HG03060 (cell line): Measurements from ENCODE around the gene DOLPP1.

ENCODE experiments used
- ATAC-seq: cut with Tn5 transposase; IDR thresholded peaks from one replicate; pipeline ENCODE4 v1.9.1; 2021; ENCODE audit warnings: low read depth, moderate number of reproducible peaks; ENCODE audit not compliant: unreplicated experiment

Gene DOLPP1

GRCh38 chr9:129063061-129063460 is 17.9 kb upstream of the DOLPP1 start:
- ATAC-seq, result no peak

DNA sequence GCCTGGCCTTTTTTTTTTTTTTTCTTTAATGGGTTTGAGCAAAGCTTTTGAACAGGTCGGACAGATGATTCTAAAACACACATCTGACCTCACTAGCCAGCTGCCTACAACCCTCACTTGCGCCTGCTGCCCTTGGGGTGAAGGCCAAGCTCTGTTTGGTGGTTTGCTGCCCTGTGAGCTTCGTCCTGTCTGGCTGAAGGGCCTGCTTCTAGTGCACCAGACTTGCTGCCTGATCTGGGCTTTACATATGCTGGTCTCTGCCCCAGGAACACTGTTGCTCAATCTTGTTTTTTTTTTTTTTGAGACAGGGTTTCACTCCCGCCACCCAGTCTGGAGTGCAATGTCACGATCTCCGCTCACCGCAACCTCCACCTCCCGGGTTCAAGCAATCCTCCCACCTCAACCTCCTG is 16.4 kb upstream of the DOLPP1 start:
- ATAC-seq, result no peak

DNA sequence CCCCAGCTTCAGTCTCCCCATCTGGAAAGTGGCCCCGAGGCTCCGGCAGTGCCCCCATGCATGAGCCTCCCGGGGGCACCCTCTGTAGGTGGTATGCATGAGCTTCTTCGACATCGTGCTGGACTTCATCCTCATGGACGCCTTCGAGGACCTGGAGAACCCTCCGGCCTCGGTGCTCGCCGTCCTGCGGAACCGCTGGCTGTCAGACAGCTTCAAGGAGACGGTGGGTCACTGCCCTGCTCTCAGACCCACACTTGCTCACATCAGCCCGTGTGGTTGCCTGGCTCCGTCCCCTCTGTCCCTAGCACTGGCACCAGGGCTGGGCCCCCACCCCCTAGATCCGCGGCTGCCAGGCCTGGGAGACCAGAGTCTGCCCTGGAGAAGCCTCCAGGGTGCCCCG is 12.8 kb upstream of the DOLPP1 start:
- no peak for ATAC-seq

- ATAC-seq, result no peak
Observed at GRCh38 chr9:129068990-129069861, 11.7 kb upstream of the DOLPP1 start.

DNA sequence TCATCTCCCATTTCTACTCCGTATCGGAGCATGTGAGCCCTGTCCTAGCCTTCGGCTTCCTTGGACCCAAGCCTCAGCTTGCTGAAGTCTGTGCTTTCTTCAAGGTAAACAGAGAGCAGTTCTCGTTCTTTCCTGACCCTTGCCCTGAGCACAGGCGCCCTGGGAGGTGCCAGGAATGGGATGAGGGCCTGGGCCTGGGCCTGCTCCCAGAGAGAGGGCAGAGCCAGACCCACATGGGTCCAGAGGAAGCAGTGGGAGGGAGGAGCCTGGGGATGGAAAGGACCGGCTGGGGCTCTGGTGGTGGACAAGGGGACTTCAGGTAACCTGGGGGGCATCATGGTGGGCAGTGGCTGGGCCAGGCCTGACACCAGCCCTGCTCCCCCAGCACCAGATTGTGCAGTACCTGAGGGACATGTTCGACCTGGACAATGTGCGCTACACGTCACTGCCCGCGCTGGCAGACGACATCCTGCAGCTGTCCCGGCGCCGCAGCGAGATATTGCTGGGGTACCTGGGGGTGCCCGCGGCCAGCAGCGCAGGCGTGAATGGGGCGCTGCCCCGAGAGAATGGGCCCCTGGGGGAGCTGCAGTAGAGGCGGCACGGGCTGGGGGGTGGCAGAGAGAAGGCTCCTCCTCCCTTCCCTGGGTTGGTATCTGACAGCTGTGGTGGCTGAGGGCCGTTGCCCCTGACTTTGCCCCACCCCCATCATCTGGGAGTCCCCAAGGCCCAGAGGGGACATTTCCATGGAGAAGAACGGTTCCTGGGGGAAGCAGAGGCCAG is 10.9 kb upstream of the DOLPP1 start:
- ATAC-seq, result no peak

- ATAC-seq, result no peak
Observed at GRCh38 chr9:129070696-129071525, 10.0 kb upstream of the DOLPP1 start.

DNA sequence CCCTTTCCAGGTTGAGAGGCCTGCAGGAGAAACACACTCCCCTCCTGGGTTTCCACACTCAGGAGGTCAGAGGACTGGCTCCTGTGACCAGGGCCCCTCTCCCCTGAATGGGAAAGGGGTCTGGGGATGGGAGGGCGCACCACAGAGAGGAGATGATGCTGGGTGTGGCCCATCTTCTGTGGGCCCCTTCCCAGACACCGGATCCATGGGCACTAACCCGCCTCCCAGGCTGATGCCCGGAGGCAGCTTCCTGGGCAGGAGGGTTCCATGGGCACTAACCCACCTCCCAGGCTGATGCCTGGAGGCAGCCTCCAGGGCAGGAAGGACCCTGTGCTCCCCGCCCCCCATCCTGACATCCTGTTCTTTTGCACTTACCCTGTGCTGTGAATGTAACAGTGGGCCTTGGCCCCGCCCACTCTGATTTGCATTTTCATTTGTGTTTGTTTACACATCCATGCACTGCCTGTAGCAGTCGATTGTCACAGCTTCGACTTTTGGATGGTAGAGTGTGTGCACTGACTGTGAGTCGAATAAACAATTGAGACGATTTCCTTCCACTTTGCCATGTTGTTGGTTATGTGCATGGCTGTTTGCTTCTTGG is 9.3 kb upstream of the DOLPP1 start:
- no peak for ATAC-seq

GRCh38 chr9:129072171-129072570 is 8.7 kb upstream of the DOLPP1 start:
- ATAC-seq, result no peak

DNA sequence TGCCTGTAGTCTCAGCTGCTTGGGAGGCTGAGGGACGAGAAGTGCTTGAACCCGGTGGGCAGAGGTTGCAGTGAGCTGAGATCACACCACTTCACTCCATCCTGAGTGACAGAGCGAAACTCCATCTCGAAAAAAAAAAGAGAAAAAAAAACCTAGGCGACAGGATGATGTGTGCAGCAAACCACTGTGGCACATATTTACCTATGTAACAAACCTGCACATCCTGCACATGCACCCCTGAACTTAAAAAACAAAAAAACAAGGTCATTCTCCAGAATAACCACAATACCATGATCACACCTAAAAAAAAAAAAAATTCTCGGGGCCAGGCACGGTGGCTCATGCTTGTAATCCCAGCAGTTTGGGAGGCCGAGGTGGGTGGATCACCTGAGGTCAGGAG is 7.5 kb upstream of the DOLPP1 start:
- ATAC-seq, result no peak

GRCh38 chr9:129074106-129074505 is 6.8 kb upstream of the DOLPP1 start:
- ATAC-seq, result no peak

DNA sequence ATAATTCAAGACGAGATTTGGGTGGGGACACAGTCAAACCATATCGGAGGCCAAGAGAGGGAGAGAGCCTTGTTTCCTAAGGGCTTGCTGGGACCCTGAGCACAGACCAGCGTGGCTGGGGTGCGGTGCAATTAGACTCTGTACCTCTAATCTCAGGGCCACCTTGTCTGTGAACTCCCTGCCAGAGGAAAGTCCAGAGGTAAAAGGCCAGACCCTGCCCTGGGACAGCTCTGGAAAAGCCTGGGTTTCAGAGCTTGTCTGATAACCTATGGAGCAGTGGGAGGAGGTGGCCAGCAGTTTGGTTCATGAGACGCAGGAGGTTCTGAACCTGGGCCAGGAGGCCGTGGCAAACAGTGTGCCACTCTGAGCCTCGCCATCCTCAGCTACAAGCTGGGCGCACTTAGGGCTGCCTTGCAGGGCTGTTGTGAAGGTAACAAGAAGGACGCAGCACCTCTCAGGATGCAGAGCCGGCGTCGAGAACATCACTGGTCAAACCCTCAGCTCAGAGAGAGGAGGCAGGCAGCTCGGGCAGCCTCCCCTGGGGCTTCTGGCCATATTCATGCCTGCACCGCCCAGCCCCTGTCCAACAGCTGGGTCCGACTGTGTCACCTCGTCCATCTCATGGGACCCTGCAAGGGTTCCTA is 4.8 kb upstream of the DOLPP1 start:
- no peak for ATAC-seq

- no peak for ATAC-seq
Observed at GRCh38 chr9:129076640-129077037, 4.3 kb upstream of the DOLPP1 start.

DNA sequence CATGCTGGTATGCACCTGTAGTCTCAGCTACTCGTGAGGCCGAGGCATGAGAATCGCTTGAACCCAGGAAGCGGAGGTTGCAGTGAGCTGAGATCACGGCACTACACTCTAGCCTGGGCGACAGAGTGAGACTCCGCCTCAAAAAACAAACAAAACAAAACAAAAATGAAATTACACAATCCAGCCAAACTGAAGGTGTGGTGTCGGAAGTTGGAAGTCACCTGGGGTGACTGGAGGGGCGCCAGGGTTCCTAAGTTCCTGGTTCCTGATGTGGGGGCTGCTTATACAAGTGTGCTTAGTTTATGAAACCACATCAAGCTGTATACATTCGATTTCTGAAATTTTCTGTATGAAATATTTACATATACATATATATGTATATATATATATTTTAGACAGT is 3.7 kb upstream of the DOLPP1 start:
- no peak for ATAC-seq

- ATAC-seq, result no peak
Observed at GRCh38 chr9:129078691-129079503, 2.0 kb upstream of the DOLPP1 start.

DNA sequence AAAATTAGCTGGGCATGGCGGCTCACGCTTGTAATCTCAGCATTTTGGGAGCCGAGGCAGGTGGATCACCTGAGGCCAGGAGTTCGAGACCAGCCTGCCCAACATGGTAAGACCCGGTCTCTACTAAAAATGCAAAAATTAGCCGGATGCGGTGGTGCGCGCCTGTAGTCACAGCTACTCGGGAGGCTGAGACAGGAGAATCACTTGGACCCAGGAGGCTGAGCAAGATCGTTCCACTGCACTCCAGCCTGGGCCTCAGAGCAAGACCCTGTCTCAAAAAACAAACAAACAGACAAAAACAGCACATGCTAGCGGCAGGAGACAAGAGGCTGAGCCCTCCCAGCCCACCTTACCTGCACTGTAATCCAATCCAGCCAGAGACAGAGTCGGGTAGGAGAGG is 1.1 kb upstream of the DOLPP1 start:
- no peak for ATAC-seq

- no peak for ATAC-seq
Observed at GRCh38 chr9:129080298-129080600, 662 bp upstream of the DOLPP1 start.

- no peak for ATAC-seq
Observed at GRCh38 chr9:129081388-129081904, 535 bp downstream of the DOLPP1 start.

- no peak for ATAC-seq
Observed at GRCh38 chr9:129084087-129084486, 3.2 kb downstream of the DOLPP1 start.

DNA sequence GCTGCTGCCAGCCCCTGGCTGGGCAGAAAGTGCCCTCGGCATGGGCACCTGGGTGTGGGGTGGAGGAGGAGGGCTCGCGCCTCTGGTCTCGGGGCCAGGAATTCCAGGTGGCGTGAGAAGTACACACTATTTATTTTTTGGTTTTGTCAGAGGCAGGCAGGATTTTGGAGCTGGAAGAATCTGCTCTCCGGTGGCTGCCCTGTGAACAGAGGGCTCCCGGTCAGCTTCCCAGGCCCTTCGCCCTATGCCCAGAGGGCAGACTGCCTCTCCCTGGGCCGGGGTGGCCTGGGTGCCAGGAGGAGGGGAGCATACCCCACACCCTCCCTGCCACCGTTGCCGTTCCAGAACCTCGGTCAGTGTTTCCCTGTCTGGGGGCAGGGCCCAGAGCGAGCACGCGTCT is 8.3 kb downstream of the DOLPP1 start:
- ATAC-seq, result no peak
